ENCODE measurements around the gene ANTXR1. TPM values are rescaled to one million over a fixed set of nuclear protein-coding genes. Genes with fewer than 3 reads are reported as not detected.

Gene ANTXR1
- total and polyA plus RNA-seq, 2 experiments from 2014 or later = 29.1 to 34.7 TPM

DNA sequence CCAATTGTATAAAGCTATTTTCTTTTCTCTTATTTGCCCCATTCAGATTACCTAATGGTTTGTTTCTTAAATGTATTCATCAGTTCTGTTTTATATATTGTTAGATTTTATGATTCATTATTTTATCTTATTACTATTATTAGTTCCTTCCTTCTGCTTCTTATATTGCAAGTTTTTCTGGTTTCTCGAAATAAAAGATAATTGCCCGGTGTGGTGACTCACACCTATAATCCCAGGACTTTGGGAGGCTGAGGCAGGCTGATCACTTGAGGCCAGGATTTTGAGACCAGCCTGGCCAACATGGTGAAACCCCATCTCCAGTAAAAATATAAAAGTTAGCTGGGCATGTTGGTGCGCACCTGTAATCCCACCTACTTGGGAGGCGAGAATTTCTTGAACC is 37.8 kb downstream of the ANTXR1 start:
- no peak overlapping the region for H3K4me3 ChIP-seq
- 87% methylated on average over 4 of the region's 4 CpGs for WGBS (ENCODE audit: low lambda C conversion rate, missing lambda C conversion rate)
- no peak overlapping the region for H3K27ac ChIP-seq
- H2AFZ ChIP-seq = no peak overlapping the region
- TF ChIP-seq CTCF (IDR thresholded peaks at IDR 0.05; ENCODE audit: poor library complexity) (no peak), EZH2phosphoT487 (IDR thresholded peaks at IDR 0.05; ENCODE audit: low read depth, severe bottlenecking, unreplicated experiment) (no peak), EZH2 (IDR thresholded peaks at IDR 0.05; ENCODE audit: borderline replicate concordance) (no peak)
- no peak for DNase-seq (ENCODE audit: low spot score)
- no peaks in the 10 kb centered on the region for H3K4me1 ChIP-seq (ENCODE audit: insufficient read depth)
- H3K9me2 ChIP-seq (replicated peaks; ENCODE audit: insufficient read depth) = no peaks in the 10 kb centered on the region
- peaks cover 2% of the 10 kb centered on the region for H3K79me2 ChIP-seq
- no peaks in the 10 kb centered on the region for H3K27me3 ChIP-seq
- no peaks in the 10 kb centered on the region for H3K36me3 ChIP-seq (replicated peaks; ENCODE audit: insufficient read depth, low read depth)
- no peak overlapping the region for H3K4me2 ChIP-seq
- no peaks in the 10 kb centered on the region for H4K20me1 ChIP-seq (ENCODE audit: insufficient read depth, poor library complexity, severe bottlenecking)
- no peaks in the 10 kb centered on the region for H3K9me3 ChIP-seq (ENCODE audit: low read depth)

DNA sequence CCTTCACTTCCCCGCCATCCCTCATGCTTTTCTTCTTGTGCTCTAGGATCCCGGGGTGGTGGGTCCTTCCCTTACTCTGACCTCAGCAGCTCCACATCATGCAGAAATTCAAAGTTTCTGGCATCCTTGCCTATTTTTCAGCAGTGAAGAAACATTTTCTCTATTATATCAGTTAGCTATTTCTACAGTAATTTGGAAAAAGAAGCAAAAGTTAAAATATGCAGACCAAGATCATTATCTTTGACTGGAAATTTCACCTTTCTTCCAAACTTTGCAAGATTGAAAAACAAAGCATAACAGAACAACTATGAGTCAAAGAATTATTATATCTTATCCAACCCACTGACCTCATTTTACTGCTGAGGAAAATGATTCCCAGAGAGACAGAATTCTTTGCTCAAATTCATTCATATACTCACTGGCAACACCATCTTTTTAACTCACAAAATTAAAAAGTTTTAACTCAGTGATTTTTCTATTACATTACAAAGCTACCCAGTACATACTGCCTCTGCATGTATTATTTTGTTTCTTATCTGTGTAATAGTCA is 40.5 kb downstream of the ANTXR1 start:
- H3K9me3 ChIP-seq (ENCODE audit: low read depth) = no peaks in the 10 kb centered on the region
- 95% methylated on average over 2 of the region's 2 CpGs for WGBS (ENCODE audit: low lambda C conversion rate, missing lambda C conversion rate)
- no peaks in the 10 kb centered on the region for H3K9me2 ChIP-seq (replicated peaks; ENCODE audit: insufficient read depth)
- H3K27ac ChIP-seq = no peak overlapping the region
- H3K79me2 ChIP-seq = peaks cover 2% of the 10 kb centered on the region
- no peak overlapping the region for H3K4me3 ChIP-seq
- no peak for DNase-seq (ENCODE audit: low spot score)
- no peaks in the 10 kb centered on the region for H3K4me1 ChIP-seq (ENCODE audit: insufficient read depth)
- H3K36me3 ChIP-seq (replicated peaks; ENCODE audit: insufficient read depth, low read depth) = no peaks in the 10 kb centered on the region
- H4K20me1 ChIP-seq (ENCODE audit: insufficient read depth, poor library complexity, severe bottlenecking) = no peaks in the 10 kb centered on the region
- TF ChIP-seq EZH2phosphoT487 (IDR thresholded peaks at IDR 0.05; ENCODE audit: low read depth, severe bottlenecking, unreplicated experiment) (no peak), EZH2 (IDR thresholded peaks at IDR 0.05; ENCODE audit: borderline replicate concordance) (no peak), CTCF (IDR thresholded peaks at IDR 0.05; ENCODE audit: poor library complexity) (no peak)
- no peak overlapping the region for H3K4me2 ChIP-seq
- H3K27me3 ChIP-seq = no peaks in the 10 kb centered on the region
- H2AFZ ChIP-seq = no peak overlapping the region

DNA sequence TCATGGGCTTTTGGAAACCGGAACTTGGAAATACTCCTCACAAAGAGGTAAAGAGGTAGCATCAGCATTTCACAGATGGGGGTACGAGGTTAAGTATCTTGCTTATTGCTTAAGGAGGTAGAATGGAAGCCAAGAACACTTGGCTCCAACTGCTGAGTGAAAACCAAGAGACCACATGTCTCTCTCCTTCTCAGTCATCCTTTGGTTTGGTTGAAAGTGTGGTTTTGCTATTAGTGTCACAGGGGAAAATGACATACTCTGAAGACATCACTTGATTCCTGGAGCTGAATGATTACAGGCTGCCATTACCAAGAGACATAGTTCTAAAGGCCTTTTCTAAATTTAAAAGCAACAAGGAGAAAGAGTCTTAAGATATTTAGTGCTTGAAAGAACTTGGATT is 41.5 kb downstream of the ANTXR1 start:
- Histone ChIP-seq H3K4me3 (no peak overlapping the region), H3K36me3 (replicated peaks; ENCODE audit: insufficient read depth, low read depth) (no peaks in the 10 kb centered on the region), H2AFZ (no peak overlapping the region), H4K20me1 (ENCODE audit: insufficient read depth, poor library complexity, severe bottlenecking) (no peaks in the 10 kb centered on the region), H3K79me2 (peaks cover 2% of the 10 kb centered on the region), H3K4me2 (no peak overlapping the region), H3K9me2 (replicated peaks; ENCODE audit: insufficient read depth) (no peaks in the 10 kb centered on the region), H3K27me3 (no peaks in the 10 kb centered on the region), H3K27ac (no peak overlapping the region), H3K4me1 (ENCODE audit: insufficient read depth) (no peaks in the 10 kb centered on the region), H3K9me3 (ENCODE audit: low read depth) (no peaks in the 10 kb centered on the region)
- no peak for TF ChIP-seq EZH2 (IDR thresholded peaks at IDR 0.05; ENCODE audit: borderline replicate concordance)
- no peak for TF ChIP-seq CTCF (IDR thresholded peaks at IDR 0.05; ENCODE audit: poor library complexity)
- TF ChIP-seq EZH2phosphoT487 (IDR thresholded peaks at IDR 0.05; ENCODE audit: low read depth, severe bottlenecking, unreplicated experiment) = no peak
- 100% methylated on average over 2 of the region's 2 CpGs for WGBS (ENCODE audit: low lambda C conversion rate, missing lambda C conversion rate)
- DNase-seq (ENCODE audit: low spot score) = no peak

Measured in hepatocyte (in vitro differentiated cells).